Caki2 (cell line): ENCODE results near the gene AZU1. TPM values are rescaled to one million over a fixed set of nuclear protein-coding genes. Genes with fewer than 3 reads are reported as not detected.

Experiments
- DNase-seq: peaks from one replicate; pipeline ENCODE4 v3.0.0-alpha.2; 2015; ENCODE audit warnings: low read depth
- in situ Hi-C: cut with HindIII; loops from 2 replicates; pipeline ENCODE4 v1.10.0; 2016; ENCODE audit warnings: low sequenced_read_pairs, low pct_unique_long_range_greater_than_20kb, mixed read lengths
- total RNA-seq: library from RNA; depleted of rRNA; stranded (reverse); fragments of >200 nt; shearing (Covaris generic); gene quantifications from 2 replicates; pipeline ENCODE4 v1.2.3, GENCODE V29; 2014; ENCODE audit warnings: low replicate concordance; rRNA removed

AZU1 gene, protein sequence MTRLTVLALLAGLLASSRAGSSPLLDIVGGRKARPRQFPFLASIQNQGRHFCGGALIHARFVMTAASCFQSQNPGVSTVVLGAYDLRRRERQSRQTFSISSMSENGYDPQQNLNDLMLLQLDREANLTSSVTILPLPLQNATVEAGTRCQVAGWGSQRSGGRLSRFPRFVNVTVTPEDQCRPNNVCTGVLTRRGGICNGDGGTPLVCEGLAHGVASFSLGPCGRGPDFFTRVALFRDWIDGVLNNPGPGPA
- total RNA-seq = not detected in 2 replicates

DNA sequence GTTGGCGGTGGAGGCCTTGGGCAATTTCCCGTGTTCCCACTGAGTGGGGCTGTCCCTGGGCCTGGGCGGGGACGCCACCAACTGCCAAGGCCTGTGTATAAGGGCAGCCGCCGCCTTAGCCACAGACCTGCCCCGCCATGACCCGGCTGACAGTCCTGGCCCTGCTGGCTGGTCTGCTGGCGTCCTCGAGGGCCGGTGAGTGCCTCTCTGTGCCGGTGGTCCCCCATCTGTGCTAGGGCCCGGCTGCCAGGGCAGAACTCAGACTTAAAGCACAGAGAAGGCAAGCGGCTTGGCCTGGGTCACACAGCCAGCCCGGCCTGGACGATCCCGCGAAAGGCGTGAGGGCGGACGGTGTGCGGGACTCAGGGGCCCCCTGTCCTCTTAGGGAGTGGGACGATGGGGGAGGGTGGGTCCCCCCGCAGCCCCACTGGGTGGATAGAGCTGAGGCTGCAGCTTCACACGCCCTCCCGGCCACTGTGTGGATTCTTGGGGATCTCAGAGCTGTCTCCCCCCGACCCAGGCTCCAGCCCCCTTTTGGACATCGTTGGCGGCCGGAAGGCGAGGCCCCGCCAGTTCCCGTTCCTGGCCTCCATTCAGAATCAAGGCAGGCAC is at the start of gene AZU1:
AZU1 (plus strand) TSS at position 128 of the 612 bp plus-strand sequence; CDS start at position 138, 10 bp downstream.
- no peak for DNase-seq
- in situ Hi-C loops = no loop called here

DNA sequence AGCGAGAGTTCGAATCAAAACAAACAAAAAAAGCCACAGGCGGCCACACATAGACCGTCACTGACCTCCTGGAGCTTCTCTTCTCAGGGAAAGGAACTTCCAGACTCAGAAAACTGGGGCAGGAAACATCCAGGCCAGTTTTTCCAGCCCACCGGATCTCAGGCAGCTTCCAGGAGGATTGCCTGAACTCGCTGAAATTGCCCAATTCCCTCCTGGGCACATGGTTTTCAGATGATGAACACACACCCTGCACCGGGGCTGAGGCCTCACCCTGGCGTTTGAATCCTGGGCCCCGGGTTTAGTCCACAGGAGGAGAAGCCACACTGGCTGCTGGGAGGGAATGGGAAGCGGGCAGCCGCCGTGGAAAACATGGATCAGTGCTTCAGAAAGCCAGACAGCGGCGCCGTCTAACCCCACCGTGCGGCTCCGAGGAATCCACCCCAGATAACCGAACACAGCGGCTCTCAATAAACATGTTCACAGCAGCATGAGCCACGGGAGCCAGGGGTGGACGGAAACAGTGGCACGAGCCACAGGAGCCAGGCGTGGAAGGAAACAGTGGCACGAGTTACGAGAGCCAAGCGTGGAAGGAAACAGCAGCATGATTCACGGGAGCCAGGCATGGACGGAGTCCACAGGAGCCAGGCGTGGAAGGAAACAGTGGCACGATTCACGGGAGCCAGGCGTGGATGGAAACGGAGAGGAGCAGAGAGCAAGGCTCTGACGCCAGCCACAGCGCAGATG is 48.6 kb upstream of the AZU1 start:
- DNase-seq = peak; percentile 72
- in situ Hi-C loops = no loop called here

DNA sequence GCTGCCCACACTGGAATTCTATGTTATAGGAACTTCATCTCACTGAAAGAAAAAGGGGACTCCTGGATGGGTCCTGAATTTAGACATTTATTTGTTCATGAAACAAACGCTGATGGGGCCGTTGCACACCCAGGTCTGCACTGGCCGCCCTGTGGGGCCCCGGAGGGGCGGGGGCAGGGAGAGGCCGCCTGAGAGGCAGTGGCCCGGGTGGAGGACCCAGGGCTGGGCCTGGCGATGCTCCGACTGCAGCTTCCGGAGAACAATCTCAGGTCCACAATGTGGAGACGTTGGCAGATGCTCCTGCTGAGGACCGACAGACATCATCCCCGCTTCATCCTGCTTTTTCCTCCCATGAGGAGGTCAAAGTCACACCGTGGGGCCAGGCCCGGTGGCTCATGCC is 46.7 kb upstream of the AZU1 start:
- in situ Hi-C loops = no loop called here
- DNase-seq = no peak

DNA sequence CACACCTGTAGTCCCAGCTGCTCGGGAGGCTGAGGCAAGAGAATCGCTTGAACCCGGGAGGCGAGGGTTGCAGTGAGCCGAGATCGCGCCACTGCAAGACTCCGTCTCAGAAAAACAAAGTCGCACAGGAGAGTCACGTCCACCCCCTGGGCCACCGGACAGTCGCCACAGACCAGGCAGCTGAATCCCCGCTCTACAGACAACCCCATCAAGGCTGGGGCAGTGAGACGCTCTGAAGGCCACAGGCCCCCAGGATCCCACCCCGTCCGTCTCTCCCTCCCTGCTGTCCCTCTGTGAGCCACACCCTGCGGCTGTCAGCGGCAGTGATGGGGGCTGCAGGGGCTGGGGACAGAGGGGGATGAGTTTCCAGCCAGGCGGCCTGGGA is 45.8 kb upstream of the AZU1 start:
- DNase-seq = no peak
- in situ Hi-C loops = no loop called here

DNA sequence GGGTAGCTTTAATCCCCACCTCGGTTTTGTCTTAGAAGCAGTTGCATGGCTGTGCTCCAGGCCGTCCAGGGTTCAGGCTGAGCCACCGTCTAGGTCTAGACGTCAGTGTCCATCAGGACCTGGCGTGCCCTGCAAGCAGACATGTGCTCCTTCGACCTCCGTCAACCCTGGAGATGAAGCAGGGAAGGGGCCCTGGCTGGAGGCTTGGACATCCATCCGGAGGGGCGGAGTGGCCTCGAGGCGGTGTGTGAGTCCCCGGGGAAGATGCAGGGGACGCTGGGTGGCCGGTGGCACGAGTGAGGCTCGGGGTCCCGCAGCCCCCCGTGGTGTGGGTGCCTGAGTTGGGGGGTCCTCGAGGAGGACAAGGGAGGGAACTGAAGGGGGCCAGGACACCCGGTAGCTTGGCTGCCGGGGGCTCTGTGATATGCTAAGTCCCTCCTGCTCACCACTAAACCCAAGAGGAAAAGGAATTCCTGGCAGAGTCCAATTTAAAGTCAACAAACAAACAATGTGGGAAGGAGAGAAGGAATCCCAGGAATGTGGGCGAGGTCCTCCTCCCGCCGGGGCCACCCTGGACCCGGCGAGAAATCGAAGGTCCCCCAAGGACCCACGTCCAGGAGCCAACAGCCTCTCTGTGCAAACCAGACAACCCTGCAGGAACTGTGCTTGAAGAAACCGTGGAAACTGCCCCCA is 45.3 kb upstream of the AZU1 start:
- DNase-seq = peak; percentile 85
- in situ Hi-C loops = no loop called here

DNA sequence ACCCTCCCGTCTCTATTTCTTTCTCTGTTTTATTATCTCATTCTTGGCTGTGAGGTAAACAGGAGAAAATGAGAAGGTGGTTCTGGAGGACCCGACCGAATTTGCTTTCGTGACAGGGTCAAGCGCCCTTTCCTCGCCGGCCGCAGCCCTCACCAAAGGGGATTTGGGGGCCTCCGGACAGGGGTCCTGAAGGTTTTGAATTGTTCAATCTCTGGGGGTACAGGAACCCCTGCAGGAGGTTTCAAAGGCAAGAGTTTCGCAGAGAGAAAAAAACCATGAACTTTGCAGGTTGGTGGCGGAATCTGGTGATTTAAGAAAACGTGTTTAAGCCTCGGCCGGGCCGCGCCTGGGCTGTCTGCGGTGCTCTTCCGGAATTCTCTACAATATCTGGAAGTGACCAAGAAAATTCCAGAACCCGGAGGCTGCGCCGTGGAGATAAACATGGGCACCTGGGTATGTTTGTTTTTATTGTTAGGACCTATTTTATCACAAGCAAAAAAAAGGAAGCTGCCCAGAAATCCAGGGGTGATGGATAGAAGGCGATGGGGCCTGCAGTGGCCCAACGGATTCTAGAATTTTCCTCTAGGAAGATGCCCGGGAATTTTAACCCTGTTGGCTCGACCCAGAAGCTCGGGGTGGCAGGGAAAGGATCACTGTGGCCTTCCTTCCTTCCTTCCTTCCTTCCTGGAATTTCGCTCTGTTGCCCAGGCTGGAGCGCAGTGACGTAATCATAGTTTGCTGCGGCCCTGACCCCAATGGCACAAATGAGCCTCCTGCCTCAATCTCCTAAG is 44.6 kb upstream of the AZU1 start:
- in situ Hi-C loops = no loop called here
- no peak for DNase-seq

DNA sequence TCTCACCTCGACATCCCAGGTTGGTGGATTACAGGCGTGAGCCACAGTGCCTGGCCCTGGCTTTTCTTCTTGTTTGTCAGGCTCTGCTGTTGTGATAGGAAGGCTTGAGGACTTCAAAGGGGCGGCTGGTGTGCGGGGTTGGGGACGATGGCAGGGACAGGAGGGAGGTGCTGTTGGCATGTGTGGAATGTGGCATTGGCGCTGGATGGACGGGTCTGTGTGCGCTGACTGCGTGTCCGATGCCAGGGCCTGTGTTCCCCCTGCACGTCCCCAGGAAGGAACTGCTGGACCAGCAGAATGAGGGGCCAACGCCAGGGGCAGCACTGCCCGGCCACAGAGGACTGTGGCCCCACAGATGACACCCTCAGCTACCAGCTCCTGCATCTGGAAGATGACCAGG is 43.1 kb upstream of the AZU1 start:
- DNase-seq = no peak
- in situ Hi-C loops = no loop called here

DNA sequence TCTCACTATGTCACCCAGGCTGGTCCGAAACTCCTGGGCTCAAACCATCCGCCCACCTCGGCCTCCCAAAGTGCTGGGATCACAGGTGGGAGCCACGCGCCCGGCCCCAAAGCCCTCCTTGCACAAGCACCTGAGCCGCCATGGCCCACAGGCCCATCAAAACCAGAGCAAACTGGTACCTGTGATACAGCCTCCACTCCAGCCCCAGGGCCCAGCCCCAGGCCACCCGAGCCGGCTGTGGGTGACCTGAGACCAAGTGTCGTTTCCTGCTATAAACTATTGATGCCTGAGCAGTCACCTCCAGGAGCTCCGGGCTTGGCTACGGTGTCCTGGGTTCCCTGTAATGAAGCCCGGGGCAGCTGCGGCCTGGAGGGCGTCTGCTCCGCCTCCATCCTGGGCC is 40.1 kb upstream of the AZU1 start:
- DNase-seq = no peak
- in situ Hi-C loops = no loop called here

DNA sequence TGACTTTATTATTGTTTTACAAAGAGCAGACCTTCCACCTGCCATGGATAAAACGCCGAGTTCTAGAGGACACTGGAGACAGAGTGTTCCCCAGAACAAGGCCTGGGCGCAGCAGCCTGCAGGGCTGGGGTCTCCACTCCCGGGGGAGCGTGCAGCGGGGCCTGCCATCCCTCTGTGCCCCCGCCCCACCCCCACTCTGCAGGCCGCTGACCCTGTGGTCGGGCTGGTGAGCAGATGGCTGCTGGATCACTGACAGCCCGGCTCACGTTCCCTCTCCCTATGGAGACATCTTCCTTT is 39.0 kb upstream of the AZU1 start:
- no peak for DNase-seq
- in situ Hi-C loops = no loop called here

DNA sequence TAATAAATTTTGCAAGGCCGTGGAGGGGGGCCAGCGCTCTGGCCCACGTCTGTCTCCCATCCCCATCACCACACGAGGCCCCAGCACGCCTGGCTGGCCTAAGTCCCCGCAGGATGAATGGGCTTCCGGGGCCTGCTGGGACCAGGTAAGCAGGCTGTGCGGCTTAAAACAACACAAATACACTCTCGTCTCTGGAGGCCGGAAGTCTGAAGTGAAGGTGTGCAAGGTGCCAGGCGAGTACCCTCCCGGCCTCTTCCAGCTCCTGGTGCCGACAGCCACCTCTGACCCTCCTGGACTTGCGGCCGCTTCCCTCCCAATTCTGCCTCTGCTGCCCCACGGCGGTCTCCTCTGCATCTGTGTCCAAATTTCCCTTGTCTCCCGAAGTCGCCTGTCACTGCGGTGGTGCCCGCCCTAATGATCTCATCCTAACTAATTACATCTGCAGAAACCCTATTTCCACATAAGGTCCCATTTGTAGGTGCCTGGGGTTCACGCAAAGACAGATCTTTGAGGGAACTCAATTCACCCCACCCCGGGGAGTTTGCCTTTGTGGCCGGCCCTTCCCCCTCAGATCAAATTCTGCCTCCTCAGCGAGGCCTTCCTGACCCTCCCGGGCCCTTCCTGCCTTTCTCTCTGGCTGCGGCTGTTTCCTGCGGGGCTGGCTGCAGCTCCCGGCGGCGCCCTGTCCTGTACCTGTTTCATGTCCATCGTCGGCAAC is 38.5 kb upstream of the AZU1 start:
- in situ Hi-C loops = no loop called here
- no peak for DNase-seq

DNA sequence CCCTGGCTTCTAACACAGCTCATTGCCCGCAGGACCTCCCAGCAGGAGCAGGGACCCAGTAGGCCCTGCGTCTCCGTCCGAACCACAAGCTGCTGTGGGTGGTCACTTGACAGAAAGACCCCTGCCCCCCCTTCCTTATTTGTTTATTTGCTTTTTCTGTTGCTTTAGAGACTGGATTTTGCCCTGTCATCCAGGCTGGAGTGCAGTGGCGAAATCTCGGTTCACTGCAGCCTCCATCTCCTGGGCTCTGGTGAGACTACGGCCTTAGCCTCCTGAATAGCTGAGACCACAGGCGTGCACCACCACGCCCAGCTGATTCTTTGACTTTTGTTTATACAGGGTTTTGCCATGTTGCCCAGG is 38.0 kb upstream of the AZU1 start:
- in situ Hi-C loops = no loop called here
- DNase-seq = no peak

DNA sequence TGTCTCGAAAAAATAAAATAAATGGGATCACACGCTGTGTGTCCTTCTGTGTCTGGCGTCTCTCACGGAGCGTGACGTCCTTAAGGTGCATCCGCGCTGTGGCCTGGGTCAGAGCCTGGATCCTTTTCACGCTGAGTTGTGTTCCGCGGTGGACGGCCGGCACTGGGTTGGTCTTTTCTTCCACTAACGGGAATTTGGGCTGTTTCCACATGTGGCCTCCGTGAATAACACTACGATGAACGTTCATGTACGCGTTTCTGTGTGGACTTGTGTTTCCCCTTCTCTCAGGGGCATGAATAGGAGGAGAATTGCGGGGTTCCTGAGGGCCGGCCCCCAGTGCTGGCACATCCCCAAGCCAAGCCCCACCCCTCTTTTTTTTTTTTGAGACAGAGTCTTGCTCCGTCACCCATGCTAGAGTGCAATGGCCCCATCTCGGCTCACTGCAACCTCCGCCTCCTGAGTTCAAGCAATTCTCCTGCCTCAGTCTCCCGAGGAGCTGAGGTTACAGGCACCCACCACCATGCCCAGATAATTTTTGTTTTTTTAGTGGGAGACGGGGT is 36.5 kb upstream of the AZU1 start:
- in situ Hi-C loops = no loop called here
- no peak for DNase-seq

DNA sequence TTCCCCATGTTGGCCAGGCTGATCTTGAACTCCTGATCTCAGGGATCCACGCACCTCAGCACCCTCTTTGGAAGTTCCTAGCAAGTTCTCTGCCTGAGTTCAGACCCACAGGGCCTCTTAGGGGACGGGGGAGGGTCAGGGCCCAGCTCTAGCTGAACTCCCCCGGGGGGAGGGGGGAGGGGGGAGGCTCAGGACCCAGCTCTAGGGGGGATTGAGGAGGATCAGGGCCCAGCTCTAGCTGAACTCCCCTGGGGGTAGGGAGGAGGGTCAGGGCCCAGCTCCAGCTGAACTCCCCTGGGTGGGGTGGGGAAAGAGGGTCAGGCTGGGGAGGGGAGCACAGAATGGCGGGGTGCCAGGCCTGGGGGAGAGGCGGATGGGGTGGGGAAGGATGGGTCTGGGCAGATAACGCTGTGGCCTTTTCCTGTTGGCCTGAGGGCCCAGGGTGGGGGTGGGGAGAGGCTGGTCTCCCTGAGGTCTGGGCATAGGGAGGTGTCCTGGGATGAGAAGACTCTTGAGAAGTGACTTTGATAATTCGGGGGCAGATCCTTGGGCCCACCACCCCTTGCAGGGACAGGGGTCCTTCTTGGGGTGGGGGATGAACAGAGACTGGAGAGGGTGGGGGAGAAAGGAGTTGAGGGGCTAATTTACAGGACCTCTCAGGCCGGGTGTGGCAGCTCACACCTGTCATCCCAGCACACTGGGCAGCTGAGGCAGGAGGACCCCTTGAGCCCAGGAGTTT is 35.9 kb upstream of the AZU1 start:
- in situ Hi-C loops = no loop called here
- no peak for DNase-seq

DNA sequence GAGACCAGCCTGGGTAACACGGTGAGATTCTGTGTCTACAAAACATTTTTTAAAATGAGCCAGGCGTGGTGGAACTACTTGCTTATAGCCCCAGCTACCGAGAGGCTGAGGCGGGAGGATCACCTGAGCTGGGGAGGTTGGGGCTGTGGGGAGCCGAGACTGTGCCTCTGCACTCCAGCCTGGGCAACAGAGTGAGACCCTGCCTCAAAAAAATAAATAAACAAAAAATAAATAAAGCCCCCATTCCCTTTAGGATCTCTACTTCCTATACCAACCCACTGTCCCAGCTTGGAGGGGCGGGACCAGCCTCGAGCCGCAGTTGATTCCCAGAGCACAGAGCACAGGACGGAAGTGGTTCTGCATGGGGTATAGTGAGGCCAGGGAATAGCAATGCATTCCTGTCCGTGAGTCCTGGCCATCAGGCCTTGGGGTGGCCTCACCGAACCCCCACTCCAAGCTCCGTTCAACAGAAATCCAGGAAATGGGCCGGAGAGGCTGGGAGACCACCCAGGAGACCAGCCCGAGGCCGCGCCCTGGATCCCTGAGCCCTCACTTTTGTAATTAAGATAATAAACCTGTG is 35.2 kb upstream of the AZU1 start:
- in situ Hi-C loops = no loop called here
- DNase-seq = no peak

DNA sequence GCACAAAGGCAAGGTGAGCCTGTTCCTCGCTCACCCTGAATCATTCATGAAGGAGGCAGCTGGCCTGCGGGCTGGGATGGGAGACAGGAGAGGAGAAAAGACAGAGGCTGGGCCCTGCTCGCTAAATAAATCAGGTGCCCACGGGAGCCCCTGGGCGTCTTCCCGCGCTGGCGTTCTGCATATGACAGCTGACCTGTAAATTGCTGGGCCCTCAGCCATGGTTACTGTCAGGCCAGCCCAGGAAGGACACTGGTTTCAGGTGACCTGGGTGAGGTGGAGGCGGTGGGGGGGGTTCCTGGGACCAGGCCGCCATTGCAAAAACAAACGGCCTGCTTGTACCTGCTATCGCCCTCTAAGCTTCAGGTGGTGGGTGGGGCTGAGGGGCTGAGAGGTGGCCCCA is 33.8 kb upstream of the AZU1 start:
- in situ Hi-C loops = no loop called here

DNA sequence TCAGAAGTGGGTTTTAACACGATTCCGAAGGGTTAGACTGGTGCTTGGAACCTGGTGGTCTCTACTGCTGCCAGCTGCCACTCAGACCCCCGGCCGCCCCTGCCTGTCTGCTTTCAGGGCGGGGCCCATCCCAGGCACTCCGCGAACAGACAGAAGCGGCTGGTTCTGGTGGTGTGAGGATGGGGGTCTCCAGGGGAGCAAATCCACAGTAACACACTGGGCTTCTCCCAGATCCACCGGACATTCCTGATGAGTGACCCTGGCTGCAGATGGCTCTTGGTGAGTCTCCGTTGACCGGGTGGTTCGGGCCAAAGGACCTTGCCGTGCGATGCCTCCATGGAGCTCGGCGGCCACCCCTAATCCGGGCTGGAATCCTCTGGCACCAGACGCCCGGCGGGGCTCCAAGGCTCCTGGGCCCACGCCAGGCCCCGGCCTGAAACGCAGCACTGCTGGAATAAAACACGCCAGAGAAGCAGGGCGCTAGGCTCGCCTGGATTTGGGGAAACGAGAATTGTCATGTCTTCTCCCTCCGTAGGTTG is 32.5 kb upstream of the AZU1 start:
- no peak for DNase-seq
- in situ Hi-C loops = no loop called here

More for the DNA sequence above, 33.8 kb upstream of the AZU1 start:
- no peak for DNase-seq
